ENCODE results near the gene NAP1L4. TPM values are rescaled to one million over a fixed set of nuclear protein-coding genes. Genes with fewer than 3 reads are reported as not detected.

Gene NAP1L4
- total RNA-seq, 1 experiment from 2014 or later, result 212 TPM

GRCh38 chr11:2896047-2896446, 96.1 kb downstream of the NAP1L4 start:
- no peak for TF ChIP-seq CTCF (conservative IDR thresholded peaks at IDR 0.05)

More at GRCh38 chr11:2896047-2896446, 96.1 kb downstream of the NAP1L4 start:
- Histone ChIP-seq H3K27ac (ENCODE audit: insufficient read length, low read depth, low read length) (no peak overlapping the region), H3T11ph (ENCODE audit: low read length) (no peak overlapping the region), H3K4me1 (ENCODE audit: insufficient read depth, low read length) (no peaks in the 10 kb centered on the region), H4K5ac (ENCODE audit: insufficient read length, low read depth, low read length) (no peak overlapping the region), H4K91ac (ENCODE audit: insufficient read length, low read depth, low read length) (no peak overlapping the region), H3K79me1 (ENCODE audit: insufficient read depth, low read depth, low read length, poor library complexity, severe bottlenecking) (no peaks in the 10 kb centered on the region), H2BK15ac (ENCODE audit: low read depth, low read length) (no peak overlapping the region), H3K14ac (ENCODE audit: insufficient read depth, low read length) (no peak overlapping the region), H3K23me2 (ENCODE audit: insufficient read length, low read depth, low read length, poor library complexity, severe bottlenecking) (no peaks in the 10 kb centered on the region), H3K4ac (ENCODE audit: low read depth, low read length) (no peak overlapping the region), H3K9ac (ENCODE audit: extremely low read depth, insufficient read length, low read length) (no peak overlapping the region), H3K56ac (ENCODE audit: insufficient read length, low read depth, low read length) (no peak overlapping the region), H2AK5ac (ENCODE audit: insufficient read length, low read length) (no peak overlapping the region), H4K8ac (replicated peaks; ENCODE audit: insufficient read length, low read depth, low read length) (no peak overlapping the region), H2BK12ac (ENCODE audit: insufficient read length, low read depth, low read length) (no peak overlapping the region), H3K27me3 (ENCODE audit: insufficient read depth, low read length) (no peaks in the 10 kb centered on the region; the same call in 1 of the 2 replicates), H3K23ac (ENCODE audit: insufficient read length, low read depth, low read length) (no peak overlapping the region), H2AFZ (ENCODE audit: low read length) (no peak overlapping the region), H2BK120ac (ENCODE audit: low read depth, low read length, poor library complexity, severe bottlenecking) (no peak overlapping the region), H3K79me2 (ENCODE audit: insufficient read depth, low read length) (no peaks in the 10 kb centered on the region), H2BK20ac (ENCODE audit: low read depth, low read length, poor library complexity, severe bottlenecking) (no peak overlapping the region), H3K4me2 (ENCODE audit: insufficient read depth, insufficient read length, low read length) (no peak overlapping the region), H3K18ac (ENCODE audit: insufficient read length, low read depth, low read length) (no peak overlapping the region), H2BK5ac (ENCODE audit: insufficient read length, low read length) (no peak overlapping the region), H4K20me1 (ENCODE audit: control insufficient read depth, insufficient read depth, insufficient read length) (no peaks in the 10 kb centered on the region), H3K9me3 (ENCODE audit: control insufficient read depth, low read depth, low read length) (peaks cover 4% of the 10 kb centered on the region)
- WGBS (ENCODE audit: extremely low coverage, insufficient read length, low lambda C conversion rate), result no CpG with 5 or more reads among the region's 9 CpGs
- Mint-ChIP-seq H3K36me3 (ENCODE audit: insufficient read depth in 1 of 3, low read depth in 3 of 3) (no peaks in the 10 kb centered on the region; a peak in 1 of 7 replicates), H3K4me3 (no peak overlapping the region), H3K27ac (no peak overlapping the region), H3K4me1 (peaks cover 21 to 22% of the 10 kb centered on the region in 2 experiments), H3K9me3 (peaks cover 0 to 2% of the 10 kb centered on the region in 2 experiments; a peak in 2 of 5 replicates), H3K27me3 (ENCODE audit: low read depth) (peaks cover 68% of the 10 kb centered on the region)
- no peak for DNase-seq

Other genes with a start within 250 kb of the NAP1L4 start
- 15.4 and 17.8 TPM in 2 replicates for gene CDKN1C, start 106.6 kb downstream of the NAP1L4 start, total RNA-seq (2021)
- gene PHLDA2, start 62.9 kb downstream of the NAP1L4 start, total RNA-seq (2021), result 41.5 and 42.8 TPM in 2 replicates
- gene CARS1, start 65.1 kb upstream of the NAP1L4 start, total RNA-seq (2021), result 82.5 and 92.3 TPM in 2 replicates
- 11.1 and 16.1 TPM in 2 replicates for gene OSBPL5, start 173.0 kb upstream of the NAP1L4 start, total RNA-seq (2021)
- gene MRGPRG, start 226.5 kb upstream of the NAP1L4 start, total RNA-seq (2021), result not detected in 2 replicates
- not detected in 2 replicates for gene MRGPRE, start 240.1 kb upstream of the NAP1L4 start, total RNA-seq (2021)

Data from H9 (cell line).